ENCODE data around the gene MAGT1.

GRCh38 chrX:77776659-77777058, 118.6 kb downstream of the MAGT1 start:
- TF ChIP-seq CTCF (IDR thresholded peaks at IDR 0.05) (no peak), NFE2L1 (CRISPR knock-in tag; IDR thresholded peaks at IDR 0.05) (no peak), STAT6 (CRISPR knock-in tag; conservative IDR thresholded peaks at IDR 0.05; ENCODE audit: low read depth) (no peak), NR1H2 (CRISPR knock-in tag; IDR thresholded peaks at IDR 0.05) (no peak), AFF4 (CRISPR knock-in tag; IDR thresholded peaks at IDR 0.05; ENCODE audit: borderline replicate concordance) (no peak), ZNF263 (CRISPR knock-in tag; IDR thresholded peaks at IDR 0.05; ENCODE audit: low read depth) (no peak), USF1 (CRISPR knock-in tag; IDR thresholded peaks at IDR 0.05) (no peak), NR2C2 (CRISPR knock-in tag; IDR thresholded peaks at IDR 0.05) (no peak), ZNF281 (CRISPR knock-in tag; IDR thresholded peaks at IDR 0.05) (no peak), IRF2 (CRISPR knock-in tag; IDR thresholded peaks at IDR 0.05; ENCODE audit: borderline replicate concordance, low read depth) (no peak)

All from WTC11 (cell line).